Measurements from ENCODE around the gene ZNF467. TPM values are rescaled to one million over a fixed set of nuclear protein-coding genes. Genes with fewer than 3 reads are reported as not detected.

Gene ZNF467
- total RNA-seq, 1 donor from 2014 or later, result 4.5 TPM

DNA sequence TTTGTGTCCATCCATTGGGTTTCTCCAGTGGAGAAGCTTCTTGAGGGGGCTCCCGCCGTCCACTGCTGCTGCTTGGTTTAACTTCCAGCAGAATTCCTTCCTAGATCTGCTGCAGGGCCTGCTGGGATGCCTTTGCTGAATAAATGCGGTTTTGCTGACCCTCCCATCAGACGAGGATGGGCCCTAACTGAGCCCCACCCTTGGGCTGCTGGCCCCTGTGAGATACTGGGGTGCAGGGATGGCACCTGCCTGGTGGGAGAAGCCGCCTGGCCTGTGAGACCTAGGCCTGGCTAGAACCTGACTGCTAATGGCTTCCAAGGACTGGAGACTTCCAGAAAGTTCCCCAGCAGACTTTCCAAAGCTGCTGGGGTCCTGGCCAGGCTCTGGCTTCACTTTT is 43.8 kb downstream of the ZNF467 start:
- DNase-seq (ENCODE audit: low read depth in 2 of 2), result no peak

DNA sequence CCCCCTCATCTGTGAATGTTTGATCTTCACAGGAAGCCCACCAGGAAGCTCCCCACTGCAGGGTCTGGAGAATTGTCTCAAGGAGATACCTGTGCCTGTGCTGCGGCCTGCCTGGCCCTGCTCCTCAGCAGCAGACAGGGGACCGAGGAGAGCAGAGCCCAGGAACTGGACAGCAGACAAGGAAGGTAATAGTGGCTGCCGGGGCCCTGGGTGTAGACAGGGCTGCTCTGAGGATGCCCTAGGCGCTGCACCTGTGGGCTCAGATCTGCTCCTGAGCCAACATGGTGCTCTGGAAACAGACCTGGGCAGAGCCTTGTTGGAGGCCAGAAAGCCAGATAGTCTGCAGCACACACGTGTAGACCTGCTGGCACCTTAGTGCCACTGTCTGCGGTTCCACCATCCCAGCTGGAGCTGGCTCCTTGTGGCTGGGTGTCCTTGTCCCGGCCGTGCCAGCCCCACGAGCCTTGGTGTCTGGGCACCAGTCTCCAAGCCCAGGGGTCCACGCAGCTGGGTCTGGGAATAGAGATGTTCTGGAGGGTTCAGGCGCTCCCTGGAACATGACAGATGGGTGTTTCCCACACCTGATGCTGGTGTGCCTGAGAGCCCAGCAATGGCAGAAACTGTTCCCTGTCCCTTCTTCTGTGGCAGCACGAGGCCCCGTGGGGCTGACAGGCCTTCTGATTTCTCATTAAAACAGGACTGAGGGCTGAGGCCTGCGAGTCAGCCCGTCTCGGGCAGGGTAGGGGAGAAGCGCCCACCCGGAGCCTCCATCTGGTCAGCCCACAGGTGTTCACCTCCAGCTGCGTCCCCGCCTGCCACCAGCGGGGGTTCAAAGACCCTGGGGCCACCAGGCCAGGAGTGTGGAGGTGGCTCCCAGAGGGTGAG is 44.7 kb downstream of the ZNF467 start:
- no peak for DNase-seq (ENCODE audit: low read depth in 2 of 2)

GRCh38 chr7:149727899-149728476 is 45.4 kb downstream of the ZNF467 start:
- DNase-seq (ENCODE audit: low read depth in 2 of 2), result no peak

DNA sequence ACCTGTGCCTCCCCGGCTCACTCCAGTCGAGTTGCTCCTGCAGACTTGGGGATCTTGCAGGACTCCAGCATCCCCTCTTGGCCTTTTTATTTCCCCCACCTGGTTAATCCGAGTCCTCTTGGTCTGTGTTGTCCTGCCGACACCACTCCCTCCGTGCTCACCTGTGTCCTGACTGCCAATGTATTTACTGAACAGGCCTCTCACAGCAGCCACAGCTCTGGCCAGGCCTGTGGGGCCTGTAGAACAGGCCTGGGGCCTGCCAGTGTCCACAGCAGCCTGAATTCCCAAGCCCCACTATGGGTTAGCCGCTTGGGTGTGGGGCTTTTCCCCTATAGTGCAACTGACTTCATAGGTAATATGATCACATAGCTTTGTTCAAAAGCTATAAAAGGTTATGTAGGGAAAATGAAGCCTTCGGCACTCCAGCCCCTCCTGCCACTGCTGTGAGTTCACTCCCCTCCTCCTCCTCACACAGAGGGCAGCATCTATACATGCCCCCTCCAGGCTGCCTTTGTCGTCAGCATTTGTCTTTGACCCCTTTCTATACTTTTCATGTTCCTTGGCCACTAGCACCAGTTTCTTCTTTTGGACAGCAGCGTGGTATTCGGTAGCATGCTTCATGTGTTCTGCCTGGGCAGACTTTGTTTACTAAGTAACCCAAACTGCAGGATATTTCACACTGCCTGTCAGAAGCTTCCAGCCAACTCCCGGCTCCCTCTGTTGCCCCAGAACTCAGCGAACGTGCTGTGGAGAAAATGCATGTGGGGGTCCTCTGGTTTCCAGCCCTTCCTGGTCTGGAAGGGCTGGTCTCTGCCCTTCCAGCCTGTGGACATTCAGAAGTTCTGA is 46.1 kb downstream of the ZNF467 start:
- no peak for DNase-seq (ENCODE audit: low read depth in 2 of 2)

DNA sequence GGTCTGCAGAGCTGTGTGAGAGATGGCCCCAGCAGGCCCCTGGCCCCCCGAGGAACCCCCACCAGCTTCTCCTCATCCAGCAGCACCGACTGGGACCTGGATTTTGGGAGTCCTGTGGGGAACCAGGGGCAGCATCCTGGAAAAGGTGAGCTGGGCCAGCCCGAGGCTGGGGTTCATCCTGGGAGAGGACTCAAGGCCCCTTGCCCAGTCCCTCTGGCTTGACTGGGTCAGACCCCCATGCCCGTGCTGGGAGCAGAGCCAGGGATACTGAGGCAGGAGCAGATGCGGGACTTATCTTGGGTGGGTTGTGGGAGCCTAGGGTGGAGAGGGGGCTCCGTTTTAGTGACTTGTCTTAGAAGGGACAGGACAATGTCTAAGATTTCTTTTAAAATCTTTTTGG is 47.5 kb downstream of the ZNF467 start:
- no peak for DNase-seq (ENCODE audit: low read depth in 2 of 2)

GRCh38 chr7:149725426-149725821 is 48.0 kb downstream of the ZNF467 start:
- DNase-seq (ENCODE audit: low read depth in 2 of 2), result no peak

- no peak for DNase-seq (ENCODE audit: low read depth in 2 of 2)
These were observed 48.5 kb downstream of the ZNF467 start for GRCh38 chr7:149724661-149725425.

DNA sequence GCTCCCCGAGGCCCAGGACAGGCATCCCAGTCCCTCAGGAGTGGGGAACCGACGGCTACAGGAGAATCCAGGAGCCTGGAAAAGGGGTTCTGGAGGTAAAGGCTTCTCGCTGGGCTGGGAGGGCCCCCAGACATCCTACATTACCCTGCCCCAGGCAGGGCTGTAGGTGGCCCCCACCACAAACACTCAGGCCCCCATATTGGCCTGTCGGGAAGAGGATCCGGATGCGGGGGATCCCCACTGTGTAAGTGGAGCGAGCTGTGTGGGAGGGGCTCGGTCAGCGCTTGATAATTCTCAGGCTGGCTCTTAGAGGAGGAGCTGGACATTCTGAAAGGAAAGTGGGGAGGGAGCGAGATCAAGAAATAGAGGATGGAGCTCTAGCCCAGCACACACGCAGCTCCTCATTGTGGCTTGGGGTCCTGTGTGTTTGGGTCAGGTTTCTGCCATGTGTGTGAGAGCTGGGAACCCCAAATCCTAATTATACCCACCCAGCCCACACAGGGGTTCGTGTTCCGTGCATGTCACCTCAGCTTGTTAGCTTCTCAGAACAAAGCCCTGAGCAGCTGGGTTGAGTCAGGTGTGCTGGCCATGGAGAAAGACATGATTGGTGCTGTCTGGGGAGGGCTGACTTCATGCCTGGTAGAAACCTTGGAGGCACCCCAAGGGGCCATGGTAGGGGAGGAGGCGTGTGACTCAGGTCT is 49.4 kb downstream of the ZNF467 start:
- no peak for DNase-seq (ENCODE audit: low read depth in 2 of 2)

GRCh38 chr7:149723082-149723767 is 50.2 kb downstream of the ZNF467 start:
- no peak for DNase-seq (ENCODE audit: low read depth in 2 of 2)

DNA sequence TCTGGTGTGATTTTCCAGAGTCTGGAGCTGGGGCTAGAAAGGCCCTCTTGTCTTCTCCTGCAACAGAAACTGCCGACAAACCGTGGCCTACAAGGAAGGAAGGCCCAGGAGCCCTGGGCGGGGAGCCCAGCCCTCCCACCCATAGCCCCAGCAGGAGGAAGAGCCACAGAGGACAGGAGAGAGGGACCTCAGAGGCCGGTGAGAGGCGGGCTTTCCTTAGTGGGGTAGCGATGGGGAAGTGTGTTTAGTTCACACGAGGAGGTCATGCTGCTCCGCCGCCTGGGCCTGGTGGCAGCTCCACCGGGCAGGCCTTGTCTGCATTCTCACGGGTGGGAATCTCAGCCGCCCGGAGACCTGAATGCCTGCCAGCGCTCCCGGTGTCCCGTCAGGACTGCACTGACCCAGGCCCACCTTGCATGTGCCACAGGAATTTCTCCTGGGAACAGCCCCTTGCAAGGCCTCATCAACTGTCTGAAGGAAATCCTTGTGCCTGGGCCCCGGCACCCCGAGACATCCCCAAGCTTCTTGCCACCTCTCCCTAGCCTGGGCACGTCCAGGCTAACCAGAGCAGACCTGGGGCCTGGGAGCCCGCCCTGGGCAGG is 50.9 kb downstream of the ZNF467 start:
- DNase-seq (ENCODE audit: low read depth in 2 of 2), result no peak

DNA sequence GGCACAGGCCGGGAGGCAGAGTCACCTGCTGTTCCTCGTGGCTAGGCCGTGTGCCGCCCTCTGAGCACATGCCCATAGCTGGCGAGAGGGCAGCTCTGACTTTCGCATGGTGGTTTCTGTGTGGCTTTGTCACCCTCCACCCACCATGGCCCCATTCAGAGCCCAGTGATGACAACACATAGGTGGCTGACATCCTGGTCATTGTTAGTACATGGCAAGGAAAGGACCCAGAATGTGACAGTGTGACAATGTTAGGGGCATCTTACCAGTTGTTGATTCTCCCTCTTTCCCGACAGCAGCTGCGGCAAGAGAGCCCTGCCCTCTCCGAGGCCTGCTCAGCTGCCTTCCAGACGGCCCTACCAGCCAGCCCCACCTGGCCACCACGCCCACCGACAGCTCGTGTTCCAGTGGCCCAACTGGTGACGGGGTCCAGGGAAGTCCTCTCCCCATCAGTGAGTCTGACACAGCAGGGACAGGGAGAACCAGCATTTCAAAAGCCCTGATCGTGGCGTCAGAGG is 52.2 kb downstream of the ZNF467 start:
- no peak for DNase-seq (ENCODE audit: low read depth in 2 of 2)

GRCh38 chr7:149720372-149721083 is 52.9 kb downstream of the ZNF467 start:
- no peak for DNase-seq (ENCODE audit: low read depth in 2 of 2)

GRCh38 chr7:149719912-149720335 is 53.5 kb downstream of the ZNF467 start:
- DNase-seq (ENCODE audit: low read depth in 2 of 2), result no peak

GRCh38 chr7:149719050-149719899 is 54.1 kb downstream of the ZNF467 start:
- no peak for DNase-seq (ENCODE audit: low read depth in 2 of 2)

DNA sequence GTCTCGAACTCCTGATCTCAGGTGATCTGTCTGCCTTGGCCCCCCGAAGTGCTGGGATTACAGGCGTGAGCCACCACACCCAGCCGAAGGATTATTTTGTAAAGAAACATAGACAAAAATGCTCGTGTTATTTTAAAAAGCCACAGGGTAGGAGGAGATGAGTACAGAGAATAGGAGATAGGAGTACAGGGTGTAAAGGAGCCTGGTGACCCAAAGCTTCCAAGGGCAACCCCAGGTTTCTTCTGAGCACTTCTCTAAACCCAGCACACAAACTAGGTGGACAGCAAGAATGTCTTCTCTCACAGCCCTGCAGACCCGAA is 54.7 kb downstream of the ZNF467 start:
- DNase-seq (ENCODE audit: low read depth in 2 of 2), result no peak

GRCh38 chr7:149717481-149717880 is 55.9 kb downstream of the ZNF467 start:
- no peak for DNase-seq (ENCODE audit: low read depth in 2 of 2)

GRCh38 chr7:149716932-149717307 is 56.5 kb downstream of the ZNF467 start:
- DNase-seq (ENCODE audit: low read depth in 2 of 2), result no peak
